ENCODE results near the gene HSDL1.

Gene HSDL1

DNA sequence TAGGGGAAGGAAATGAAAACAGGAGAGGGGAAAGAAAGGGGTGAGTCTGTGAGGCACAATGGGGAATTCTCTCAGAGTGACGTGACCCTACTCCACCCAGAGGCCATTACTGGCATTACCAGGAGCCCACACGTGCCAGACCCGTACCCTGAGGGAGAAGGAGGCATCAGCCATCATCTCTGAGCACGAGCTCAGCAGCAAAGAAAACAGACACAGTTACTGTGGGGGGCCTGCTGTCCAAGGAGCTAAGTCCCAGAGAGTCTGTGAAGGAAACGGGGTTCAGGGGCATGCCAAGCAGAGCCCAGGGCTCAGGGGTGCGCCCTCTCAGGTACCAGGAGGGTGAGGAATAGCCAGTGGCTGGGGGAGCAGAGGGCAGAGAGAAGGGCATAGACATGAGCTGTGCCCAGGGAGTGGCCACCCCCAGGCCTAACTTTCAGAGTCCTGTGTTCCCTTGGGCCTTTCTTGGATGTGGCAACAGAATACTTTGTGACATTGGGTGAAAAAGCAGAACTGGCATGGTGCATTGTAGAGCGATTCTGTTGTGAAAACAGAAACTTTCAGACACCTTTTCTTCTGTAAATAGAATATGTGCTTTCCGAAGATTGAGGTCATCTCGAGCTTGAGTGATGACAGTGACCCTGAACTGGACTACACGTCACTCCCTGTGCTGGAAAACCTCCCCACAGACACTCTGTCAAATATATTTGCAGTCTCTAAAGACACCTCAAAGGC lies 30.5 kb upstream of the HSDL1 start:
- peak; percentile 40 for DNase-seq

DNA sequence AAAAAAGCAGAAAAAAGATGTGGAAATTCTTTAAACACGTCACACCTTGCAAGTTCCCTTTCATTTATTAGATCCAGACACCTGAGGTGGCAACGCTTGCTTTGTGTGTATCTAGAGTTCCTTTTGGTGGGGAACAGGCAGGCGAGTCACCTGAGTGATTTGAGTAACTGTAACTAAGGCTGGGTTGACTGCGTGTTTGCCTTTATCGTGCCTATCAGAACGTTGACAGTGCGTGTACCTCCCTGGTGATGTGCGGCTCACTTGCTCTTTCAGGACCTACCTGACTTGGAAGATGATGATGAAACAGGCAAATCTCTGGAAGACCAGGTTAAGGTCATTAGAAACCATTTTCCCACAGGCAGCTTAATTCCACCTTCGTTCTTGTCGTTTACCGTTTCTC lies 29.4 kb upstream of the HSDL1 start:
- DNase-seq, result no peak

DNA sequence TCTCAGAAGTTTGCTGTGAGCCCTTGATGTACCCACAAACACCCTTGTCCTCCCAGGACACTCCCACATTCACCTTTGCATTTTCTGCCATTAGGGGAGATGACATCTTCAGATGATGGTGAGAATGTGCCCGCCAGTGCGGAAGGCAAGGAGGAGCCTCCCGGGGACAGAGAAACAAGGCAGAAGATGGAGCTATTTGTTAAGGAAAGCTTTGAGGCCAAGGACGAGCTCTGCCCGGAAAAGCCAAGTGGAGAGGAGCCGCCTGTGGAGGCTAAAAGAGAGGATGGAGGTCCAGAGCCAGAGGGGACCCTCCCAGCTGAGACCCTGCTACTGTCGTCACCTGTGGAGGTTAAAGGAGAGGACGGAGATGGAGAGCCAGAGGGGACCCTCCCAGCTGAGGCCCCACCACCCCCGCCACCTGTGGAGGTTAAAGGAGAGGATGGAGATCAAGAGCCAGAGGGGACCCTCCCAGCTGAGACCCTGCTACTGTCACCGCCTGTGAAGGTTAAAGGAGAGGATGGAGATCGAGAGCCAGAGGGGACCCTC lies 24.9 kb upstream of the HSDL1 start:
- no peak for DNase-seq

- no peak for DNase-seq
Measured at GRCh38 chr16:84166796-84167695, 22.1 kb upstream of the HSDL1 start.

DNA sequence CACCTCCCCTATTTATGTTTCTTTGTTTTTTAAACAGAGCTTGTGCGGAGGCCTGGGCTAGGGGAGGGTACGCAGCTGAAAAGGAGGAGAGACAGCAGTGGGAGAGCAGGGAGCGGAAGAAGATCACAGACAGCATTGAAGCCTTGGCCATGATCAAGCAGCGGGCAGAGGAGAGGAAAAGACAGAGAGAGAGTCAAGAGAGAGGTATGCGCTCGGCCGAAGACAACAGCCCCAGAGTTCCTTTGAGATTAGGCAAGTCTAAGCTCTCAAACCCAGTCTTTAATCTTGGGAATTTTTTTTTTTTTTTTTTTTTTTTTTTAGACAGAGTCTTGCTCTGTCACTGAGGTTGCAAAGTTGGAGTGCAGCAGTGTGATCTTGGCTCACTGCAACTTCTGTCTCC lies 20.8 kb upstream of the HSDL1 start:
- no peak for DNase-seq

- DNase-seq, result no peak
Measured at GRCh38 chr16:84161801-84162200, 16.8 kb upstream of the HSDL1 start.

- no peak for DNase-seq
Measured at GRCh38 chr16:84161037-84161436, 16.1 kb upstream of the HSDL1 start.

DNA sequence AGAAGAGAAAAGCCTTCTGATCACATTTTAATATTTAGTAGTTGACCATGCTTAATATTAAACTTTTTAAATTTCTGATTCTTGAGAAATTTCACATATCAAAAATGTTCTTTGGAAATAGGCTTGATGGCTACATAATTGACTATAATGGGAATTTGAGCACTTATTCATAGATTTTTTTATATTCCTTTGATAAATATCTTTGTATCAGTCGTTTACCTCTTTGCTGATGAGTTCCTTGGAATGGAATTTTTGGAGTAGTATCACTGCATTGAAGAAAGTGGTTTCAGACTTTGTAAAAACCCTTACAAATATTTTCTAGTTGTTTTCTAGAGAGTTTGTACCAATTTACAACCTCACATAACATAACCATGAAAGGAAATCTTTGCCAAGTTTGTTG lies 14.8 kb upstream of the HSDL1 start:
- no peak for DNase-seq

GRCh38 chr16:84159007-84159406 lies 14.0 kb upstream of the HSDL1 start:
- DNase-seq, result no peak

- no peak for DNase-seq
Measured at GRCh38 chr16:84156342-84156784, 11.4 kb upstream of the HSDL1 start.

- no peak for DNase-seq
Measured at GRCh38 chr16:84155771-84156170, 10.8 kb upstream of the HSDL1 start.

GRCh38 chr16:84155226-84155625 lies 10.2 kb upstream of the HSDL1 start:
- no peak for DNase-seq

DNA sequence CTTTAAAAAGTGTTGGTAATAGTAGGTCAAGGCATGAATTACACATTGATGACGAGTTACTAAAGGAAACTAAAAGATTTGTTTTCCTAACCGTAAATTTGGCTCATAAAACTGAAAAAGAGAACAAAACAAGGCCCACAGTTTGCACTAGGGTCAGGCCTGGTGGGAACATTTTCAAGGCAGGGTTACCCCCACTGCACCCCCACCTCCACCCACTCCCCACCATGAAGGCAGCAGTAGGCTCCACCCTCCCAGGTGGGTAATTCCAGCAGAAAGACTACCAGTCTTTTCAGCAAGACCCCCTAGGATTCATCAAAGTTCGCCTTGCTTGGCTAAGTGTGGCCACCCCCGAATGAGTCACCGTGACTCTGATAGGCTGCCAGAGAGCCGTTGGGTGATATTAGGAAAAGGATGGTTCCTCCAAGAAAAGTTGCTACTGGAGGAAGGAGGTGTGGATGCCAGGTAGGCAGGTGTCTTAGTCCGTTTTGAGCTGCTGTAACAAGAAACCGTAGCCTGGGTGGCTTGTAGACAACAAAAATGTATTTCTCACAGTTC lies 8.8 kb upstream of the HSDL1 start:
- no peak for DNase-seq

DNA sequence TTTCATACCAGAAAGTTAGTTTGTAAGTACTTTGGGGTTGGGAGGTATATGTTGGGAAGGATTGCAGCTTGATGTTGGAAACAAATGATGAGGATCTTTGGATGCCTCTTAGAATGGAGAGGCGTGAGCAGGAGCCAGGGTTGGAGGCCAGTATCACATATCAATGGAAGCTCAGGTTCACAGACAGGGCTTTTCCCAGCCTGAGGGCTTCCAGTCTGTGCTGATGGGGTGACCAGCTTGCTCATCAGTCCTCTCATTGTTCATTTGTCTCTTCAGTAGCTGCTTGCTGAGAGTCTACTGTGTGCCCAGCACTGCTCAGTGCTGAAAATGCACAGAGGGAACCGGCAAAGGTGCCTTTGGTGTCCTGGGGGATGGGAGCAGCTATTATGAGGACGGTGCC lies 5.9 kb upstream of the HSDL1 start:
- no peak for DNase-seq

DNA sequence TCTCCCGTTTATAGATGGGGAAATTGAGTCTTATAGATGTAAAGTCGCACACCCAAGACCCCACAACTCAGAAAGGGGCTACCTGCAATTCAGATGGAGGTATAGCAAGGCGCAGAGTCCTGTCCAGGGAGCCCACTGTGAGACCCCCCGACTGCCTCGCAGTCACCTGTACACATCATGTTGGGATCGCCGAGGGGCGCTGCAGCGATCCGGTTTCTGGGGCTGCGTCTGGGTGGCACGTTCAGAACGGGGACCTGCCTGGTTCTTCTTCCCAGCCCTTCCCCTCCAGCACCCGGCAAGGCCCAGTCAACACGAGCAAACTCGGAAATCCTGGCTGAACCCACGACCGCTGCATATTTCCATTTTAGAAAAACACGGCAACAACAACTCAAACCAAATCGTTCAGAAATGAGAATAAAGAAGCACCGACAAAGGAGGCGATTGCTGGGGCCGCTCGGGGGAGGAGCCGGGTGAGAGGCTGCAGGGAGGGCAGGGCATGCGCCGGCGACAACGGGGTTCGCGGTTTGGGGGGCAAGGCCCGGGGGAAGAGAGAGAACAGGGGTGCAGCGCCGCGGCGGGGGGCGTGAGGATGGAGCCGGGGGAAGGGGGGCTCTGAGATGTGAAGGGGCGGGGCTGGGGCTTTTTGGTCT lies 643 bp downstream of the HSDL1 start:
- DNase-seq, result no peak

- no peak for DNase-seq
Measured at GRCh38 chr16:84143784-84144199, 1.2 kb downstream of the HSDL1 start.

DNA sequence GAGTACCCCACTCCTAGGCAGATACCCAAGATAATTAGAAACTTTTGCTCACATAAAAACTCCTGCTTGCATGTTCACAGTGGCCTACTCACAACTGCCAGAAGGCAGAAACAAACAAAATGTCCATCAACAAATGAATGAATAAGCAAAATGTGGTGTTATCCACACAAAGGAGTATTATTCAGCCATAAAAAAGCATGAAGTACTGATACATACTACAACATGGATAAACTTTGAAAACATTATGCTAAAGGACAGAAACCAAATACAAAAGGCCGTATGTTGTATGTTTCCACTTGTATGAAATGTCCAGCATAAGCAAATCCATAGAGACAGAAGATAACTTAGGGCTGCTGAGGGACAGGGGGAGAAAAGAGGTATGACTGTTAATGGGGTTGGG lies 1.9 kb downstream of the HSDL1 start:
- no peak for DNase-seq

DNA sequence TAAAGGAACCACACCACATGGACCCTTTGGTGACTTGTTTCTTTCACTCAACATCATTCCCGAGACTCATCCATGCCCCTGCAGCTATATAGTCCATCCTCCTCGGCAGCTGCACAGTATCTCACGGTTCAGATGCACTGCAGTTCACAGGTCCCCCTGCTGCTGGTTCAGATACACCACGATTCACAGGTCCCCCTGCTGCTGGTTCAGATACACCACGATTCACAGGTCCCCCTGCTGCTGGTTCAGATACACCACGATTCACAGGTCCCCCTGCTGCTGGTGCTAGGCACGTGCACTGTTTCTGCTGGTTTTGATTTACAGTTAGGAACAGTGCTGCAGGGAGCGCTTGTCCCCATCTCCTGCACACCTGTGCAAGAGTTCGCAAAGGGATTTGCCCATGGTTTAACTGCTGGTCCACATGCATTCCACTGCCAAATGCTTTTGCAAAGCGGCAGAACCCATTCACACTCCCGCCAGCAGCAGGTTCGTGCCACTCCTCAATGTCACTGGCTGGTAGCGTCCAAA lies 3.8 kb downstream of the HSDL1 start:
- no peak for DNase-seq

DNA sequence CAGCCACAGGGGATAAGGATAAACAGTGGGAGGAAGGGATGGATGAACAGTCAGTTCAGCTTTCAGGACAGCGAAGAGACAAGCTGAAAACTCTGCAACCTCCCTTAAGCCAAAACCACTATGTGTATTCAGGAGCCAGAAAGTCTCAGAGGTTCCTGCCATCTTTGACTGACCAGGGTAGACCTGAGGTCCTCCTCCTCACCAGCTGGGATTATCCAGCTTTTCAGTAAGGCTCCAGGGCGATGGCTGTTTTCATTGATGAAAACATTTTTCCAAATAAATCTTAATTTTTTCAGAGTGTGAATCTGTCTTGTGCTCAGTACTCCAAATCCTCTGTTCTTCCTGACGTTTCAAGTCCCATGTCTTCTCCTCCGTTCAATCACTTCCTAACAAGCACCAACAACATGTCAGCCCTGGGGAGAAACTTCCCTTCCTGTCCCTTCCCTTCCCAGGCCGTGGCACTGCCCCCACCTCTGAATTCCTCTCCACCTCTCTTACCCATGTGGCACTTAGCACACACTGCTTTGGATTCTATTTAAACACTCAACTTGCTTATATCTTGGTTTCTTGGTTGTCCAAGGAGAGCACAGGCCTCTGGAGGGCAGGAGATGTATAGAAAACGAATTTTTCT lies 5.2 kb downstream of the HSDL1 start:
- DNase-seq, result no peak

- DNase-seq, result peak; percentile 39
Measured at GRCh38 chr16:84138824-84139627, 6.0 kb downstream of the HSDL1 start.

DNA sequence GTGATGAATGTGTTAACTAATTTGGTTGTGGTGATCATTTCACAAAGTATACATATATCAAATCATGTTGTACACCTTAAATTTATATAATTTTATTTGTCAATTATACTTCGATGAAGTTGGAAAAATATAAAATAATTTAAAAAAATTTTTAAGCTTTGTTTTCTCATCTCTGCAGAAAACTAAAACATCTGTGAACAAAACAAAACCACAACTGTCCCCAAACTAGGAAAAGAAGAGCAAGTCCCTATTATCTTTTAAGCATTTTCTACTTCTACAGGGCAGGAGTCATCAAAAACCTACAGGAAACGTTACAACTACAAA lies 6.5 kb downstream of the HSDL1 start:
- no peak for DNase-seq
